Measurements from ENCODE around the gene ZNF586. TPM values are rescaled to one million over a fixed set of nuclear protein-coding genes. Genes with fewer than 3 reads are reported as not detected.
"Not testable (repeated sequence)": the region's sequence is repeated elsewhere in the genome, so short reads cannot be mapped to it uniquely, and the experiment has no call there.

Gene ZNF586
- total and polyA plus RNA-seq, 2 experiments from 2014 or later, result 8.4 to 15.0 TPM

- H3K9me3 ChIP-seq (ENCODE audit: low read depth), result no peaks in the 10 kb centered on the region
- no peak for TF ChIP-seq CTCF (IDR thresholded peaks at IDR 0.05; ENCODE audit: low read depth, low read length)
Measured at GRCh38 chr19:57812226-57812625, 42.8 kb downstream of the ZNF586 start.

GRCh38 chr19:57812975-57813820 is 43.7 kb downstream of the ZNF586 start:
- H3K4me1 ChIP-seq (ENCODE audit: low read depth); H3K4me3 ChIP-seq; H3K36me3 ChIP-seq; DNase-seq (ENCODE audit: low read depth in 1 of 2, low spot score in 1 of 2); H3K9me3 ChIP-seq (ENCODE audit: low read depth); H3K27me3 ChIP-seq; H3K27ac ChIP-seq: not testable (repeated sequence)

More at GRCh38 chr19:57812226-57812625, 42.8 kb downstream of the ZNF586 start:
- peak in 1 of 2 donors; percentile 21 for DNase-seq (ENCODE audit: low read depth in 1 of 2, low spot score in 1 of 2)
- Histone ChIP-seq H3K27ac (no peak overlapping the region), H3K4me3 (no peak overlapping the region), H3K27me3 (no peaks in the 10 kb centered on the region), H3K4me1 (ENCODE audit: low read depth) (peaks cover 9% of the 10 kb centered on the region), H3K36me3 (peaks cover 6% of the 10 kb centered on the region)

GRCh38 chr19:57813919-57814504 is 44.5 kb downstream of the ZNF586 start:
- peaks cover 9% of the 10 kb centered on the region for H3K4me1 ChIP-seq (ENCODE audit: low read depth)

GRCh38 chr19:57814505-57815246 is 45.2 kb downstream of the ZNF586 start, which contains the start of gene ZNF552:
TSS of gene ZNF552 (minus strand) at chr19:57814913. CDS start at chr19:57814743, 170 bp downstream.
- H3K36me3 ChIP-seq, result peaks cover 3% of the 10 kb centered on the region
- no peaks in the 10 kb centered on the region for H3K9me3 ChIP-seq (ENCODE audit: low read depth)
- no peak for TF ChIP-seq CTCF (IDR thresholded peaks at IDR 0.05; ENCODE audit: low read depth, low read length)
- no peaks in the 10 kb centered on the region for H3K27me3 ChIP-seq
- peak within 1 kb of the TSS; percentile 73 for H3K4me3 ChIP-seq
- peak within 1 kb of the TSS; percentile 87 for H3K27ac ChIP-seq
- peak; percentile 93 to 96 for DNase-seq (ENCODE audit: low read depth in 1 of 2, low spot score in 1 of 2)
- peaks cover 9% of the 10 kb centered on the region for H3K4me1 ChIP-seq (ENCODE audit: low read depth)

More at GRCh38 chr19:57813919-57814504, 44.5 kb downstream of the ZNF586 start:
- Histone ChIP-seq H3K27me3 (no peaks in the 10 kb centered on the region), H3K4me3 (peak overlapping the region; percentile 73), H3K27ac (peak overlapping the region; percentile 87), H3K9me3 (ENCODE audit: low read depth) (no peaks in the 10 kb centered on the region), H3K36me3 (peaks cover 6% of the 10 kb centered on the region)
- peak; percentile 6 to 20 for DNase-seq (ENCODE audit: low read depth in 1 of 2, low spot score in 1 of 2)
- TF ChIP-seq CTCF (IDR thresholded peaks at IDR 0.05; ENCODE audit: low read depth, low read length), result no peak

GRCh38 chr19:57815247-57816075 is 46.0 kb downstream of the ZNF586 start:
- no peak for TF ChIP-seq CTCF (IDR thresholded peaks at IDR 0.05; ENCODE audit: low read depth, low read length)
- DNase-seq (ENCODE audit: low read depth in 1 of 2, low spot score in 1 of 2), result no peak
- Histone ChIP-seq H3K9me3 (ENCODE audit: low read depth) (no peaks in the 10 kb centered on the region), H3K27ac (peak overlapping the region; percentile 87), H3K27me3 (no peaks in the 10 kb centered on the region), H3K4me1 (ENCODE audit: low read depth) (peaks cover 3% of the 10 kb centered on the region), H3K36me3 (no peaks in the 10 kb centered on the region), H3K4me3 (peak overlapping the region; percentile 73)
